DND-41 (cell line): Measurements from ENCODE around the gene CAPN14.

Source experiments
- ATAC-seq: fragments of 200-7000 bp; cut with Tn5 transposase; 3 replicates; pipeline ENCODE4 v1.9.1; 2021; ENCODE audit warnings: low read depth; ENCODE audit not compliant: insufficient read depth
- DNase-seq: peaks from one replicate; pipeline ENCODE4 v3.0.0-alpha.2; 2020
- H2AFZ ChIP-seq: 2 replicates; pipeline ENCODE4 v1.6.0; 2012; ENCODE audit warnings: low read depth, low read length
- H3K27ac ChIP-seq: 2 replicates; pipeline ENCODE4 v1.5.1; 2012; ENCODE audit warnings: low read length, inconsistent platforms
- H3K27me3 ChIP-seq: fragments of 200-600 bp; sonication (generic); 2 replicates; pipeline ENCODE4 v1.6.0; 2012; ENCODE audit warnings: low read length, mild to moderate bottlenecking, inconsistent platforms; ENCODE audit not compliant: insufficient read depth, poor library complexity
- H3K36me3 ChIP-seq: 2 replicates; pipeline ENCODE4 v1.5.1; 2012; ENCODE audit warnings: low read length, inconsistent platforms; ENCODE audit not compliant: insufficient read depth
- H3K4me1 ChIP-seq: 2 replicates; pipeline ENCODE4 v1.5.1; 2012; ENCODE audit warnings: mild to moderate bottlenecking, low read length; ENCODE audit not compliant: insufficient read depth
- H3K4me2 ChIP-seq: 2 replicates; pipeline ENCODE4 v1.6.0; 2012; ENCODE audit warnings: mild to moderate bottlenecking, moderate library complexity, low read length, inconsistent platforms; ENCODE audit not compliant: insufficient read depth
- H3K4me3 ChIP-seq, 2 experiments: fragments of 200-600 bp in 1 of 2; shearing (Covaris generic) in 1 of 2; 2 replicates each; pipeline ENCODE4 v1.5.1; 2012 to 2016; ENCODE audit warnings: inconsistent platforms in 2 of 2, low read length in 2 of 2, mild to moderate bottlenecking in 2 of 2, low read depth in 1 of 2, moderate library complexity in 1 of 2
- H3K79me2 ChIP-seq: 2 replicates; pipeline ENCODE4 v1.6.0; 2012; ENCODE audit warnings: low read length, inconsistent platforms; ENCODE audit not compliant: insufficient read depth
- H3K9ac ChIP-seq: 2 replicates; pipeline ENCODE4 v1.6.0; 2012; ENCODE audit warnings: low read depth, mild to moderate bottlenecking, inconsistent platforms, low read length, moderate library complexity
- H3K9me3 ChIP-seq: 2 replicates; pipeline ENCODE4 v1.5.1; 2012; ENCODE audit warnings: low read length, moderate library complexity, mild to moderate bottlenecking, inconsistent platforms; ENCODE audit not compliant: insufficient read depth, severe bottlenecking
- H4K20me1 ChIP-seq: 2 replicates; pipeline ENCODE4 v1.6.0; 2012; ENCODE audit warnings: low read length; ENCODE audit not compliant: insufficient read depth
- CTCF ChIP-seq: IDR thresholded peaks from 2 replicates; pipeline ENCODE4 v1.5.1; 2012; ENCODE audit warnings: borderline replicate concordance, low read length, moderate library complexity, mild to moderate bottlenecking; ENCODE audit not compliant: poor library complexity, severe bottlenecking; ENCODE audit errors: extremely low read depth
- EZH2 ChIP-seq: IDR thresholded peaks from 3 replicates; pipeline ENCODE4 v1.6.1; 2012; ENCODE audit warnings: borderline replicate concordance, low read depth, mild to moderate bottlenecking, moderate library complexity, low read length, inconsistent platforms; ENCODE audit not compliant: severe bottlenecking

CAPN14 gene

GRCh38 chr2:31191931-31192330 is 25.4 kb downstream of the CAPN14 start:
- no peaks in the 10 kb centered on the region for H3K4me1 ChIP-seq
- TF ChIP-seq CTCF (no peak), EZH2 (no peak)
- H3K4me3 ChIP-seq: no peak overlapping the region
- no peaks in the 10 kb centered on the region for H3K79me2 ChIP-seq
- no peaks in the 10 kb centered on the region for H3K9me3 ChIP-seq
- H3K9ac ChIP-seq: no peak overlapping the region
- DNase-seq (no peak), ATAC-seq (no peak)
- no peak overlapping the region for H3K27ac ChIP-seq
- H2AFZ ChIP-seq: no peak overlapping the region
- H4K20me1 ChIP-seq: no peaks in the 10 kb centered on the region
- H3K36me3 ChIP-seq: no peaks in the 10 kb centered on the region
- no peaks in the 10 kb centered on the region for H3K27me3 ChIP-seq
- no peak overlapping the region for H3K4me2 ChIP-seq

- Histone ChIP-seq H3K36me3 (no peaks in the 10 kb centered on the region), H2AFZ (no peak overlapping the region), H3K9me3 (no peaks in the 10 kb centered on the region), H3K27me3 (no peaks in the 10 kb centered on the region), H4K20me1 (no peaks in the 10 kb centered on the region), H3K4me3 (no peak overlapping the region), H3K27ac (no peak overlapping the region), H3K9ac (no peak overlapping the region), H3K4me1 (no peaks in the 10 kb centered on the region), H3K4me2 (no peak overlapping the region), H3K79me2 (no peaks in the 10 kb centered on the region)
- no peak for ATAC-seq
- no peak for TF ChIP-seq EZH2
- TF ChIP-seq CTCF: no peak
- DNase-seq: no peak
Observed at GRCh38 chr2:31190188-31190587, 27.1 kb downstream of the CAPN14 start.

- TF ChIP-seq CTCF (no peak), EZH2 (no peak)
- Histone ChIP-seq H3K4me2 (no peak overlapping the region), H3K9ac (no peak overlapping the region), H2AFZ (no peak overlapping the region), H3K4me3 (no peak overlapping the region), H4K20me1 (no peaks in the 10 kb centered on the region), H3K9me3 (no peaks in the 10 kb centered on the region), H3K4me1 (no peaks in the 10 kb centered on the region), H3K36me3 (no peaks in the 10 kb centered on the region), H3K79me2 (no peaks in the 10 kb centered on the region), H3K27ac (no peak overlapping the region), H3K27me3 (no peaks in the 10 kb centered on the region)
- DNase-seq: no peak
- no peak for ATAC-seq
Observed at GRCh38 chr2:31189141-31189540, 28.2 kb downstream of the CAPN14 start.

- Histone ChIP-seq H2AFZ (no peak overlapping the region), H3K27ac (no peak overlapping the region), H3K4me2 (no peak overlapping the region), H3K9me3 (no peaks in the 10 kb centered on the region), H3K4me3 (no peak overlapping the region), H3K79me2 (no peaks in the 10 kb centered on the region), H3K9ac (no peak overlapping the region), H3K36me3 (no peaks in the 10 kb centered on the region), H4K20me1 (no peaks in the 10 kb centered on the region), H3K4me1 (no peaks in the 10 kb centered on the region), H3K27me3 (no peaks in the 10 kb centered on the region)
- TF ChIP-seq CTCF (no peak), EZH2 (no peak)
- DNase-seq: no peak
- no peak for ATAC-seq
Observed at GRCh38 chr2:31188131-31188530, 29.2 kb downstream of the CAPN14 start.
